ENCODE measurements around the gene PGA3.
"Not testable (repeated sequence)": the region's sequence is repeated elsewhere in the genome, so short reads cannot be mapped to it uniquely, and the experiment has no call there.

The PGA3 gene

DNA sequence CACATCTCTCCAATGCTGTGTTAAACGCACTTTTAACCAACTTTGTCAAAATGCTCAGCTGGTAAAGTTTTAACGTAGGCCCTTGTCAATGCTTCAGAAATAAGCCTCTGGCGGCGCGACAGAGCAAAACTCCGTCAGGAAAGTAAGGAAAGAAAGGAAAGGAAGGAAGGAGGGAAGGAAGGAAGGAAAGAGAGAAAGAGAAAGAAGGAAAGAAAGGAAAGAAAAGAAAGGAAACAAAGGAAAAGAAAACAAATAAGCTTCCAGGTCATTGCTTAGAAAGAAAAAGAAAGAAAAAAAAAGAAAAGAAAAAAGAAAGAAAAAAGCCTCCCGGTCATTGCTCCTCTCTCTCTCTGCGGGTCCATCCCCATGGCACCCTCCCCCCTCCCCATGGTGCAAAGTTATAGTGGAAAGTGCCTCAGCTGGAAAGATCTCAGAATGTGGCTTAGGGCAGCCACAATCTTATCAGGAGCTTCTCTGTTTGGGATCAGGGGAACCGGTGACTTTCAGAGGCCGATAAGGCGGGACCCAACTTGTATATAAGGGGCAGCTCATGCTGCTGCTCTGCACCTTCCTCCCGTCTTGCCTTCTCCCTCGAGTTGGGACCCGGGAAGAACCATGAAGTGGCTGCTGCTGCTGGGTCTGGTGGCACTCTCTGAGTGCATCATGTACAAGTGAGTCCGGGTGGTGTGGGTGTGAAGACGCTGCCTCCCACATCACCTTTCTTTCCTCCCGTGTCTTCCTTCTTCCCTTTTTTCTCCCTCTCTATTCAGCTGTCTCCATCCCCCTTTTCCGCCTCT, at the start of gene PGA3:
TSS of gene PGA3 (plus strand) at position 566 of the 797 bp plus-strand sequence. CDS start at position 616, 50 bp downstream.
- H3K27me3 Mint-ChIP-seq, H3K27ac Mint-ChIP-seq, H3K4me3 Mint-ChIP-seq: not testable (repeated sequence)

DNA sequence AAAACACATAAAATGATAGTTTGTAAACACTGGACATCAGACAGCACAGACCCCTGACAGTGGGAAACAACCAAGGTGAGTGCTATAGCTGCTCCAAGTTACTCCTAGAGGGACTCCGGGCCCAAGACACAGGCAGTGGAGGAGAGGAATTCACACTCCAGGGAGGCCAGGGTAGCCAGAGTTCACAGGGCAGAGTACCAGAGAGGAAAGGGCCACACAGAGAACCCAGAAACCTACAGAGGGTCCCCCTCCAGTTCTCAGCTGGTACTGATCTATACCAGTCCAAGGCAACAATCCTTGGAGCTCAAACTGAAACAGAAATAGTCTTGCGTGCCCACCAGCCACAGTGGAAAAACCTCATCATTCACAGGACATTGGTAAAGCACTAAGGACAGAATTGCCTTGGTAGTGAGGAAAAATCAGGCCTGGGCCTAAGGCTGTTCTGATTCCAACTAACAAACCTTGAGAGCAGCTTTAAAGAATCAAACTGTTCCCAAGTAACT, 49.7 kb upstream of the PGA3 start:
- peaks cover 18% of the 10 kb centered on the region for H3K4me1 Mint-ChIP-seq (ENCODE audit: low read depth)
- H3K36me3 Mint-ChIP-seq, result peaks cover 22% of the 10 kb centered on the region
- H3K9me3 Mint-ChIP-seq (ENCODE audit: low read depth), result peaks cover 13% of the 10 kb centered on the region
- H3K27me3 Mint-ChIP-seq, result no peaks in the 10 kb centered on the region
- no peak overlapping the region for H3K4me3 Mint-ChIP-seq
- H3K27ac Mint-ChIP-seq, result no peak overlapping the region

More for the DNA sequence above, at the start of gene PGA3:
- not testable (repeated sequence) for H3K4me1 Mint-ChIP-seq (ENCODE audit: low read depth); H3K9me3 Mint-ChIP-seq (ENCODE audit: low read depth); H3K36me3 Mint-ChIP-seq

DNA sequence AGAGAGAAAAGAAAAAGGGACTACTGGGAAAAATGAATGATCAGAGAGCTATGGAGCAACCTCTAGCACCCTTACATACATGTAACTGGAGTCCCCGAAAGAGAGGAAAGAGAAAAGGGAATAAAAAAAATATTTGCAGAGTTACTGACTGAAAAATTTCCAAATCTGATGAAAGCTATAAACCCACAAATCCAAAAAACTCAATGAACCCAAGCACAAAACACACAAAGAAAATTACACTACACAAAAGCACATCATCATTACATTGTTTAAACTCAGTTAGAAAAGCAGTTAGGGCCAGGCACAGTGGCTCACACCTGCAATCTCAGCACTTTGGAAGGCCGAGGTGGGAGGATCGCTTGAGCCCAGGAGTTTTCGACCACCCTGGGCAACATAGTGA, 48.8 kb upstream of the PGA3 start:
- peaks cover 22% of the 10 kb centered on the region for H3K36me3 Mint-ChIP-seq
- H3K4me1 Mint-ChIP-seq (ENCODE audit: low read depth), result peaks cover 26% of the 10 kb centered on the region
- no peak overlapping the region for H3K27ac Mint-ChIP-seq
- no peak overlapping the region for H3K4me3 Mint-ChIP-seq
- H3K27me3 Mint-ChIP-seq, result no peaks in the 10 kb centered on the region
- peaks cover 13% of the 10 kb centered on the region for H3K9me3 Mint-ChIP-seq (ENCODE audit: low read depth)

DNA sequence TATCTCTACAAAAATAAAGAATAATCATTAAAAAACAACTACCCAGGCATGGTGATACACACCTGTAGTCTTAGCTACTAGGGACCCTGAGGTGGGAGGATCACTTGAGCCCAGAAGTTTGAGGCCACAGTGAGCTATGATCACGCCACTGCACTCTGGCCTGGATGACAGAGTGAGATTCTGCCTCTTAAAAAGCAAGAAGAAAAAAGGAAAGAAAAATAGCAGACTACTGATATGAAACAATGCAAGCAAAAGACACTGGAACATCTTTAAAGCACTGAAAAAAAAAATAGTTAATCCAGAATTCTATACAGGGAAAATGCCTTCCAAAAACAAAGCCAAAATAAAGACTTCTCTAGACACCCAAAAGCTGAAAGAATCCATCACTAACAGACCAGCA, 48.0 kb upstream of the PGA3 start:
- Mint-ChIP-seq H3K27me3 (no peaks in the 10 kb centered on the region), H3K36me3 (peaks cover 22% of the 10 kb centered on the region), H3K27ac (no peak overlapping the region), H3K4me3 (no peak overlapping the region), H3K4me1 (ENCODE audit: low read depth) (peaks cover 32% of the 10 kb centered on the region), H3K9me3 (ENCODE audit: low read depth) (peaks cover 13% of the 10 kb centered on the region)

DNA sequence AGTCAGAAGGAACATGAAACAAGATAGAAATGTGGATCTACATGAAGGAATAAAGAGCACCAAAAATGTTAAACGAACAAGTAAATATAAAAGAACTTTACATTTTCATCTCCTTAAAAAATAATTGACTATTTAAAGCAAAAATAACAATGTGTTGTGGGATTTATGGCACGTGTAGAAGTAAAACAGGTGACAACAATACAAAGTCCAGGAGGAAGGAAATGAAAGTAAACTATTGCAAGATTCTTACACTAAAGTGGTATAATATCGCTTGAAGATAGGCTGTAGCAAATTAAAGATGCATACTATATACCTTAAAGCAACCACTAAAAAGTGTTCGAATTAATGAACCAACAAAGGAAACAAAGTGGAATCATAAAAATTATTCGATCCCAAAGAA, 47.6 kb upstream of the PGA3 start:
- no peak overlapping the region for H3K4me3 Mint-ChIP-seq
- H3K36me3 Mint-ChIP-seq, result peaks cover 22% of the 10 kb centered on the region
- H3K27me3 Mint-ChIP-seq, result no peaks in the 10 kb centered on the region
- H3K27ac Mint-ChIP-seq, result no peak overlapping the region
- peaks cover 13% of the 10 kb centered on the region for H3K9me3 Mint-ChIP-seq (ENCODE audit: low read depth)
- peaks cover 36% of the 10 kb centered on the region for H3K4me1 Mint-ChIP-seq (ENCODE audit: low read depth)

DNA sequence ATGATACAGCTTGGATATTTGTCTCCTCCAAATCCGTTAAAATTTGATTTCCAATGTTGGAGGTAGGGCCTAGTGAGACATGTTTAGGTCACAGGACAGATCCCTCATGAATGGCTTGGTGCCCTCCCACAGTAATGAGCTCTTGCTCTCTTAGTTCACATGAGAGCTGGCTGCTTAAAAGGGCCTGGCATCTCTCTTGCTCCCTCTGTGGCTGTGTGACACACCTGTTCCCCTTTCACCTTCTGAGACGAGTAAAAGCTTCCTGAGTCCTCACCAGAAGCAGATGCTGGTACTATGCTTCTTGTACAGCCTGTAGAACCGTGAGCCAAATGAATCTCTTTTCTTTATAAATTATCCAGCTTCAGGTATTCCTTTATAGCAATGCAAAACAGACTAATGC, 45.6 kb upstream of the PGA3 start:
- H3K4me1 Mint-ChIP-seq (ENCODE audit: low read depth), result peaks cover 49% of the 10 kb centered on the region
- H3K4me3 Mint-ChIP-seq, result no peak overlapping the region
- H3K27ac Mint-ChIP-seq, result peak overlapping the region; percentile 11
- H3K9me3 Mint-ChIP-seq (ENCODE audit: low read depth), result peaks cover 13% of the 10 kb centered on the region
- H3K27me3 Mint-ChIP-seq, result no peaks in the 10 kb centered on the region
- H3K36me3 Mint-ChIP-seq, result peaks cover 20% of the 10 kb centered on the region

DNA sequence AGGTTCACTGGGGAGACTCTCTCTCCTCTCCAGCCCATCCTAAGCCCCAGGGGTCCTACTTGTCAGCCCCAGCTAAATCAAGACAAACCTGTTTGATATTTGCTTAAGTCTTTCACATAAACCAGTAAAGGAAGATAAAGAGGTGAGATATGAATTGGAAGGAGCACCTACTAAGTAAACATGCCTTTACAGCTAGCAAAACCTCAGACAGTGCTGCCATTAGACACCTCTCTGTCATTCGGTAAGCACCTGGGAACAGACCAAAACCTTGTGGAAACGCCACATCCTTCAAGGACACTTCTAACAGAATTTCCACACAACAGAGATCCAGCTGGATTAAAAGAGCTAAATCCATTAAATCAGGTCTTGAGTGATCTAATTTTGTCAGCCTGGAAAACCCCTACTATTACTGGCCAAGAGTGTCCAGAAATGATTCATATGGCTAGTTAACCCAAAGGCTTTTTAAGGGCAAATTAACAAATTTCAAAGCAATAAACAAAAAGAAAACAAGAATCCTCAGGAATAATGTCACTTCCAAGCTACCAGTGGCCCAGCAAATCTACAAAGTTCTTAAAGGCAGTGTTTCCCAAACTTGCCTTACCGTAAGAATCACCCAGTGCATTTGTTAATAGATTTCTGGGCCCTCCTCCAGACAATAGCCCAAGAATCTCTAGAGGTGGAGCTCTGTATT, 44.5 kb upstream of the PGA3 start:
- Mint-ChIP-seq H3K27ac (peak overlapping the region; percentile 2), H3K27me3 (no peaks in the 10 kb centered on the region), H3K4me1 (ENCODE audit: low read depth) (peaks cover 55% of the 10 kb centered on the region), H3K4me3 (peak overlapping the region; percentile 38), H3K9me3 (ENCODE audit: low read depth) (peaks cover 12% of the 10 kb centered on the region), H3K36me3 (peaks cover 19% of the 10 kb centered on the region)

DNA sequence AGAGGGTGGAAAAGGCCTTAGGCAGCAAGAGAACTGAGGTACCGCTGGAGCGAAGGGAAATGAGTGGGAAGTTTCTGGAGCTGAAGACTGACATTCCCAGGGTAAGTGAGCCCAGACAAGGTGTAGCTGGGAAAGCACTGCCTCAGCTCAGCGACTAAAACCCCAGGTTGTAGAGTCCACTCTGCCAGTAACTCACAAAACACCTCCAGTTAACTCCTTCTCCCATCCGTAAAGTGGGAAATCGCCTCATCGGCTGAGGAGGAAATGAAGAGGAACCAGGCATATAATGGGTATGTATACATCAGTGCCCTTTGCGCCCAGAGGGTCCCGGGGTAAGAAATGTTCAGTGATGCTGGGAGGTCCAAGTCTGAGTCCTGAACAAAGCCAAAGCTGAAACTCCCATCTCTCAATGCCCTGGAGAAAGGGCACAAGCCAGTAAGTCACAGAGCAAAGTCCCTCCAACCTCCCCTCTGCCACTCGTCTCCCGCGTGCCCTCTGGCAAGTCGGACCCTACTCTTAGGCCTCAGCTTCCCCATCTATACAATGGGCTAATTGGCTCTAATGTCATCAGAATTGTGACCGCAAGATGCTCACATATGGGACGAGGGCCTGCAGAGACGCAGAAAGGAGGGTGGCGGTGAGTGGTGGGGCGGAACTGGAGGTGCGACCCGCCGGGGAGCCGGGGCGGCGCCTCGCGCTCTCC, 42.7 kb upstream of the PGA3 start:
- Mint-ChIP-seq H3K36me3 (peaks cover 6% of the 10 kb centered on the region), H3K27me3 (no peaks in the 10 kb centered on the region), H3K4me3 (peak overlapping the region; percentile 88), H3K4me1 (ENCODE audit: low read depth) (peaks cover 63% of the 10 kb centered on the region), H3K27ac (peak overlapping the region; percentile 93), H3K9me3 (ENCODE audit: low read depth) (peaks cover 4% of the 10 kb centered on the region)

DNA sequence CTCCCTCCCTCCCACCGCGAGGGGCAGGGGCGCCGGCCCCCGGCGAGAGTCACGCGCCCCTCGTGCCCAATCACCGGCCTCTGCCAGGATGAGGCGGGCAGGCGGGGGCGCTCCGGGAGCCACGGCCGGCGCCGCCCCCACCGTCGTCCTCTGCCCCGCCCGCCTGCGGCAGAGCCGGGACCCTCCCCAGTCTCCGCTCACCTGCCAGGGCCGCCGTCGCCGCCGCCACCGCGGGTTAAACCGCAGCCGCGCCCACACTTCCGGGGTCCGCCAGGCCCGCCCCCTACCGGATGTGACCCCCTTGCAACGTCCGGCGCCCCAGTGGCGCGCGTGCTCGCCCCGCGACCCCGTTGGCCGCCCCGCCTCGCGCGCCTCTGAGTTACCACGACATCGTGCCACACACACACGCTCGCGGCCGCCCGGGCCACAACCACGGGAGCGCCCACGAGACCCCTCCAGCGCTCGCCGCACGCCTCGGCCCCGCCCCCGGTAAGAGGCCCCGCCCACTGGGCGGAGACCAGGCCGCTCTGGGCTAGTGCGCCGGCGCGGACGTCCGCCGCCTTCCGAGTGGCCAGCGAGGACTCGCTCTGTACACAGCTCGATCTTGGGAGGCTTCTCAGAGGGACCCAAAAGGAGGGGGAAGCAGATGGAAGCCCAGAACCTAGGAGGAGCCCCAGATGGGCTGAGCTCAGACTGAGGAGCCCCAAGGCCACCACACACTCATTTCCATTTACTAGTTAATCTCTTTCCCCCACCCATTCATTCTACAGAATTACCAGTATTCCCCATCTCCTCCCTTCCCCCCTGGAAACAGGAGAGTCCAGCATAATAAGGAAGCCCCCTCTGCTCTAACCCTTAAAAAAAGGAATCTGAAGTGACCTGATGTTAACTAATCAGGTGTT, 41.9 kb upstream of the PGA3 start, which contains the start of gene VPS37C:
TSS of gene VPS37C (minus strand) at position 237 of the 902 bp plus-strand sequence. CDS start 22,597 bp downstream, outside the sequence.
- H3K4me1 Mint-ChIP-seq (ENCODE audit: low read depth), result peaks cover 60% of the 10 kb centered on the region
- H3K9me3 Mint-ChIP-seq (ENCODE audit: low read depth), result no peaks in the 10 kb centered on the region
- H3K27me3 Mint-ChIP-seq, result no peaks in the 10 kb centered on the region
- peaks cover 2% of the 10 kb centered on the region for H3K36me3 Mint-ChIP-seq
- H3K4me3 Mint-ChIP-seq, result peak within 1 kb of the TSS; percentile 91
- peak within 1 kb of the TSS; percentile 95 for H3K27ac Mint-ChIP-seq

DNA sequence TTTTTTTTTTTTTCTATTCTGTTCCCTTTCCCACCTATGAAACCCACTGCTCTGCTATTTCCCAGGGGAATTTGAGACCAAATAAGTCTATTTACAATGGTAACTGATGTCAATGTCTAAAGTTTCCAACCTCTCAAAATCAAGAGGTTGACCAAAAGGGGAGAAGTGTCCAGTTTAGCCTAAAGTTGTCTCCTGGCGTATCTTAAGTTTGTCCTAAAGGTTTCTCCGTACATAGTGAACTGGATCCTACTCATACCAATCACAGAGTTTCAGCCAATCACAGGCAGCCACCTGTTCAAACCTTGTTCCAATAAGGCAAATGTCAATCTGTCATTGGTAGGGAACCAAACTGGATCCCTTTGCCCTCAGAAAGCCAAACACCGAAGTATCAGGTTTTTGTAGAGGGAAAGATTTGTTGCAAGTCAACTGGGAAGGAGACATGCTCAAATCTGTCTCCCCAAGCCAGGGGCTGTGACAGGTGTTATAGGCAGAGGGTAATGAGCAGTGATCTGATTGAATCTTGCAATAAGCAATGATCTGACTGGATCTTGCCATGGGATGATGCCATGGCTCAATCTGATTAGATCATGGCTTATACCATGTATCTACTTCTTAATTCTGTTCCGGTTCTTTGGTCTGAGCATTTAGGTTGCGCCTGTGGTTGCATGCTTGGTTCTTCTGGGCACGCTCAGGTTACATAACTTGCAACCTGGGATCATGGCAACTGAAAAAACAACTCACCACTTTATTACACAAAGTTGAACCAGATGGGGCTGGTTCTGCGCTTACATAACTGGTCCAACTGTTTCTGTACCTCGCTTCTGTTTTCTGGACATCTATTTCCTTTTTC, 41.0 kb upstream of the PGA3 start:
- Mint-ChIP-seq H3K9me3 (ENCODE audit: low read depth) (no peaks in the 10 kb centered on the region), H3K36me3 (no peaks in the 10 kb centered on the region), H3K4me3 (peak overlapping the region; percentile 91), H3K4me1 (ENCODE audit: low read depth) (peaks cover 62% of the 10 kb centered on the region), H3K27ac (peak overlapping the region; percentile 95), H3K27me3 (no peaks in the 10 kb centered on the region)

DNA sequence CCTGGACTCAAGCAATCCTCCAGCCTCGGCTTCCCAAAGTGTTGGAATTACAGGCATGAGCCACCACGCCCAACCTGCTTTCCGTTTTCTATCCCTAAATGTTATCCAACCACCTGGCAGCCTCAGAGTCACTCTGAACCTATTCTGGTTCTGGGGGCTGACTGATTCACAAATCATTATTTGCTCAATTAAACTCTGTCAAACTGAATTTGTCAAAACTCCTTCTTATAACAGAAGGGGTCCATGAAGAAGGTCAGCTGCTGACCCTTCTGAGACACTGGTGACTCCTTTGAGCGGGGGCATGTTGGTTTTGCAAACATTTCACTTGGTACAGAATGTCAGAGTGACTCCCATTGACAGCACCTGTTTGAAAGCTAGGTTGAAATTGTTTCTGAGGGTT, 40.3 kb upstream of the PGA3 start:
- Mint-ChIP-seq H3K4me3 (no peak overlapping the region), H3K27ac (peak overlapping the region; percentile 83), H3K27me3 (no peaks in the 10 kb centered on the region), H3K9me3 (ENCODE audit: low read depth) (no peaks in the 10 kb centered on the region), H3K36me3 (no peaks in the 10 kb centered on the region), H3K4me1 (ENCODE audit: low read depth) (peaks cover 64% of the 10 kb centered on the region)

DNA sequence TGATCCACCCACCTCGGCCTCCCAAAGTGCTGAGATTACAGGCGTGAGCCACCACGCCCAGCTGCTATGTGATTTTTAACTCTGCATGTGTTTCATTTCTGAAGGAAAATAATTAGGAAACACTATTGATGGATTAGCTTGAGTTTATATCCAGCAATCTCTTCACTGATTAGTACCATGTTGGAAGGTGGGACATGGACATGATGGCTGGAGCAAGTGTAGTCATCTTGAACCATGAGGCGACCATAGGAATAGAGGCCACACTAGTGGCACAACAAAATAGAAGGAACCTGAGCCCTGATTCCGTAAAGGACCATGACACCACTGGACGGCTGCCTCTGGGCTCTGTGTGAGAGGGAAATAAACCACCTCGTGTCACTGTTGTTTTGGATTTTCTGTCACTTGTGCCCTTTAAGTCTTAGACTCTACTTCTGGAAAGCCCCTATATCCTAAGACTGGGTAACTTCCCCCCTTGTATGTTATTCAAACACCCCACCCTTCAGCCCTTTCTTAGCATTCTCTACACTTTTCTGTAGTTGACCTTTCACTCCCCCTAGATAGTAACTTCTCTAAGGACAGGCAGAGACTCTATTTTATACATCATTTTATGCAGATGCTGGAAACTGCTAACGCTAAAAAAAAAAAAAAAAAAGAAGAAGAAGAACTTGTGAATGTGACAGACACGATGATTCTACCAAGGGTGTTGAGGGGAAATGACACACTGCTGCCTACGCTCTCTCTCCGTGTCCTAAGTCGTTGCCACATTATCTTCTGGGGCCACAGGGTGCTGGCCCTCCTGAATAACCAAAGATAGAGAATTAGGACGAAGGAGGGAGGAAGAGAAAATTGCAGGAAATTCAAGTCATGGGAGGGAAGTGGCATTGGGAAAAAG, 39.4 kb upstream of the PGA3 start:
- H3K27ac Mint-ChIP-seq, result peak overlapping the region; percentile 93
- no peaks in the 10 kb centered on the region for H3K9me3 Mint-ChIP-seq (ENCODE audit: low read depth)
- H3K4me3 Mint-ChIP-seq, result peak overlapping the region; percentile 57
- H3K4me1 Mint-ChIP-seq (ENCODE audit: low read depth), result peaks cover 58% of the 10 kb centered on the region
- H3K27me3 Mint-ChIP-seq, result no peaks in the 10 kb centered on the region
- no peaks in the 10 kb centered on the region for H3K36me3 Mint-ChIP-seq
